ENCODE data around the gene TRPM1. TPM values are rescaled to one million over a fixed set of nuclear protein-coding genes. Genes with fewer than 3 reads are reported as not detected.

The TRPM1 gene
- polyA plus RNA-seq, 1 donor = not detected

DNA sequence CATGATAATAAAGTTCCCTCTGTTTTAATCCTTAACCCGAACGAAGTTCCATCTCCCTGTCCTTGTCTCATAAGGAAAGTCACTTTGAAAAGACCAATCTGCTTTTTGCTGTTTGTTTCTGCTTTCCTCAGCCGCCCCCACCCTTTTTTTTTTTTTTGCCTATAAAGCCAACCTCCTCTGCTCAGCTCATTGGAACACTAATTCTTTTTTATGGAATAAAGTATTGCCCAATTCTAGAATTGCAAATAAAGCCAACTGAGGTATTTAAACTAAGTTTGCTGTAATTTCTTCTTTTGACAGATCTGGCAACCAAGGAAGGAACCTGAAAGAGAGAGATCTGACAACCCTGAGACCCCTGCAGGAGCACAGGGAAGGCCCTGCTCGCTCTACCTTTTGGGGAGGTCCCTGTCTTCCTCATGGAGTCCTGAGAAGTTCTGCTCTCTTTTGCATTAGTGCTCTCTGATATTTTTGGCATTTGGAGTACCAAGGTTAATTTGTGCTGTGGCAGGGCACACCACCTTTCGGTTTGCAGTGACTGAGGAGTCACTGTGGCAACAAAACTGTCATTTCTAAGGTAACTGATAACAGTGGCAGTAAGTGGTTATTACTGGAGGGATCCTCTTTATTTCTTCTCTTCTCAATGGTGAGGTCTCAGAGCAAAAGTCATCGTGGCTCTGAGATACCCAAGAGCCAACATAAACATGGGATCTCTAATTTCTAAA lies 35.2 kb upstream of the TRPM1 start:
- no peak for DNase-seq
- no peaks in the 10 kb centered on the region for H3K27me3 ChIP-seq (ENCODE audit: control insufficient read depth, insufficient read depth, low read length)
- H3K4me1 ChIP-seq (ENCODE audit: control insufficient read depth, insufficient read depth, low read length) = no peaks in the 10 kb centered on the region
- H3K9me3 ChIP-seq (ENCODE audit: control insufficient read depth, low read depth, low read length) = no peaks in the 10 kb centered on the region
- WGBS (ENCODE audit: insufficient coverage, low lambda C conversion rate) = 62% methylated on average over 2 of the region's 6 CpGs
- H3K4me3 ChIP-seq (ENCODE audit: low read length) = no peak overlapping the region
- no peak overlapping the region for H3K27ac ChIP-seq (ENCODE audit: low read length)
- H3K36me3 ChIP-seq (ENCODE audit: control insufficient read depth, insufficient read depth, low read length) = no peaks in the 10 kb centered on the region

DNA sequence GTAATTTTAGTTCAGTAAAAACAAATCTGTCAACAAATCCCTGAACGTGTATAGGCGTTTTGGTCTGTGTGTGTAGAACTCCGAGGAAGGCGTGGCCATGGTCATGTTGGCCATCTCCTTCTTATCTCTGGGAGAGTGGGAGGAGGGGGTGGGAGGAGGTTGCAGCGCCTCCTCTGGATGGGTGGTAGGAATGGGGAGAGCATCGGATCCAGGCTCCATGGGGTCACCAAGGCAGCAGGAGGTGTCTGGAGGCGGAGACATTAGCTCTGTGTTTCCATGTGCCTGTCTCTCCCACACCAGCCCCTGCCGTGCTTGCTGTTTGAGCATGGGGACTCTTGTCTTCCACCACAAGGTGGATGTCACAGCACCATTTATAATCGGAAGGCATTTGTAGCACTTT lies 34.5 kb upstream of the TRPM1 start:
- no peaks in the 10 kb centered on the region for H3K36me3 ChIP-seq (ENCODE audit: control insufficient read depth, insufficient read depth, low read length)
- H3K4me3 ChIP-seq (ENCODE audit: low read length) = no peak overlapping the region
- no peak for DNase-seq
- H3K4me1 ChIP-seq (ENCODE audit: control insufficient read depth, insufficient read depth, low read length) = no peaks in the 10 kb centered on the region
- H3K9me3 ChIP-seq (ENCODE audit: control insufficient read depth, low read depth, low read length) = no peaks in the 10 kb centered on the region
- H3K27ac ChIP-seq (ENCODE audit: low read length) = no peak overlapping the region
- no peaks in the 10 kb centered on the region for H3K27me3 ChIP-seq (ENCODE audit: control insufficient read depth, insufficient read depth, low read length)
- no CpG with 5 or more reads among the region's 9 CpGs for WGBS (ENCODE audit: insufficient coverage, low lambda C conversion rate)

DNA sequence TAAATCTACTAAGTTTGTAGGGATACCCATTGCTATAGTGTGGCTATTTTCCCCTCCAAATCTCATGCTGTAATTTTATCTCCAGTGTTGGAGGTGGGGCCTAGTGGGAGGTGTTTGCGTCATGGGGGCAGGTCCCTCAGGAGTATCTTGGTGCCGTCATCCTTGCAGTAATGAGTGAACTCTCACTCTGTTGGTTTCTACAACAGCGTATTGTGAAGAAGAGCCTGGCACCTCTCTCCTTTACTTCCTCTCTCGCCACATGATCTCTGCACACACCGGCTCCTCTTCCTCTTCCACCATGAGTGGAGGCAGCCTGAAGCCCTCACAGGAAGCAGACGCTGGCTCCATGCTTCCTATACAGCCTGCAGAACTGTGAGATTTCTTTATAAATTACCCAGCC lies 34.0 kb upstream of the TRPM1 start:
- no peak overlapping the region for H3K4me3 ChIP-seq (ENCODE audit: low read length)
- H3K27me3 ChIP-seq (ENCODE audit: control insufficient read depth, insufficient read depth, low read length) = no peaks in the 10 kb centered on the region
- no peak overlapping the region for H3K27ac ChIP-seq (ENCODE audit: low read length)
- H3K9me3 ChIP-seq (ENCODE audit: control insufficient read depth, low read depth, low read length) = no peaks in the 10 kb centered on the region
- DNase-seq = no peak
- H3K4me1 ChIP-seq (ENCODE audit: control insufficient read depth, insufficient read depth, low read length) = no peaks in the 10 kb centered on the region
- no peaks in the 10 kb centered on the region for H3K36me3 ChIP-seq (ENCODE audit: control insufficient read depth, insufficient read depth, low read length)
- no CpG with 5 or more reads among the region's 6 CpGs for WGBS (ENCODE audit: insufficient coverage, low lambda C conversion rate)

DNA sequence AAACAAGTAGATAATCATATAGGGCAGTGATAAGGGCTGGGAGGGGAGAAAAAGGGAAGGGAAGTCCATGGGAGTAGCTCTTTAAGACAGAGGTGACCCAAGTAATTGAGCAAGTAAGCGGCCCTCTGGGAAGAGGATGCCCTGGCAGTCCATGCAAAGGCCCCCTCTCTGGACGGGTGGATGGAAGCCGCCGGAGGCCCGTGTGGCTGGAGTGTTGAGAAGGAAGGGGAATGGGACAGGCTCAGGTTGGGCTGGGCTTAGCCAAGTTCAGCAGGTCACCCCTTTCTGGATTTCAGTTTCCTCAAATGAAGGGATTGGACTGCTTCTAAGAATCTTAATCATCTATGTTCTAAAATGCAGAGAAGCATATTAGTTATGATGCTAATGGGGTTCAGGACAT lies 32.4 kb upstream of the TRPM1 start:
- no peaks in the 10 kb centered on the region for H3K27me3 ChIP-seq (ENCODE audit: control insufficient read depth, insufficient read depth, low read length)
- no CpG with 5 or more reads among the region's 5 CpGs for WGBS (ENCODE audit: insufficient coverage, low lambda C conversion rate)
- no peak overlapping the region for H3K27ac ChIP-seq (ENCODE audit: low read length)
- H3K4me3 ChIP-seq (ENCODE audit: low read length) = no peak overlapping the region
- H3K4me1 ChIP-seq (ENCODE audit: control insufficient read depth, insufficient read depth, low read length) = peaks cover 3% of the 10 kb centered on the region
- DNase-seq = no peak
- no peaks in the 10 kb centered on the region for H3K36me3 ChIP-seq (ENCODE audit: control insufficient read depth, insufficient read depth, low read length)
- H3K9me3 ChIP-seq (ENCODE audit: control insufficient read depth, low read depth, low read length) = no peaks in the 10 kb centered on the region

DNA sequence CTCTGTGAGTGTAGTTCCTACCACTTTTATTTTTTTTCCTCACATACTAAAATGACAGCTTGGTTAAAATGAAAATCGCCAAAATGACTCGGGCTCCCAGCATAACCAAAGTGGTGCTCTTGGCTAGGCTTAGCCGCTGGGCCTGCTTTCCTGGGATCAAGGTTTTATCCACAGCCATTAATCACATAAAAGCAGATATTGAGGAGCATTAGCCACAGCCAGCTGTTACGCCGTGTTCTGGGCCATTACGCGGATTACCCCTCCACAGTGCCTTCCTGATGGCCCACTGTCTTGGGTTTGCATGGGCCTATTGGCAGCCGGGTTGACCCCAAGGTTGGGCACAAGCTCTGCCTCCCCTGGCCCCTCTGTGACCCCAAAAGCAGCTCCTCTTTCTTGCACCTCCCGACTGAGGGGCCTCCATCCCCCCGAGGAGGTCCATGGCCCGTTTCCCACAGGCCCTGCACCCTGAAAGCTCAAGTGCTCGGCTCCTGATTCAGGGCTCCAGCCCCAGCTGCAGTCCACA lies 30.4 kb upstream of the TRPM1 start:
- Histone ChIP-seq H3K4me3 (ENCODE audit: low read length) (no peak overlapping the region), H3K36me3 (ENCODE audit: control insufficient read depth, insufficient read depth, low read length) (no peaks in the 10 kb centered on the region), H3K27me3 (ENCODE audit: control insufficient read depth, insufficient read depth, low read length) (no peaks in the 10 kb centered on the region), H3K27ac (ENCODE audit: low read length) (no peak overlapping the region), H3K4me1 (ENCODE audit: control insufficient read depth, insufficient read depth, low read length) (peaks cover 14% of the 10 kb centered on the region), H3K9me3 (ENCODE audit: control insufficient read depth, low read depth, low read length) (no peaks in the 10 kb centered on the region)
- no CpG with 5 or more reads among the region's 12 CpGs for WGBS (ENCODE audit: insufficient coverage, low lambda C conversion rate)
- no peak for DNase-seq

DNA sequence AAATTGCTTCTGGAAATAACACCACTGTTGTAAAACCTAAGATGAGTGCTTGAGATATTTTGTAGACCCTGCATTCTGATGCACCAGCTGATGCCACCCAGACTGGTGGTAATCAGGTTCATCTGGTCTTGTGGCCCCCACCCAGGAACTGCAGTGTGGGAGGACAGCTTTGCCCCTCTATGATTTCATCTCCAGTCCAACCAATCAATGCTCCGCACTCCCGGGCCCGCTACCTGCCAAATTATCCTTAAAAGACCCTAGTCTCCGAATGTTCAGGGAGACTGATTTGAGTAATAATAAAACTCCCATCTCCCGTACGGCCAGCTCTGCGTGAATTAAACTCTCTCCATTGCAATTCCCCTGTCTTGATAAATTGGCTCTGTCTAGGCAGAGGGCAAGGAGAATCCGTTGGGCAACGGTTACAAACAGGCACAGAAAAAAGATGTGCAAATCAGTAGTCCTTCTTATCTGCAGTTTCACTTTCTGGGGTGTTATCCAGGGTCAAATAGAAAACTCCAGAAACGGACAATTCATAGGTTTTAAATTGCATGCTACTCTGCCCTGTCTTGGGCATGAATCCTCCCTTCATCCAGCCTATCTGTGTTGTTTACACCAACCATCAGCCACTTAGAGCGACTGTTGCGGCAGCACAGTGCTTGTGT lies 29.2 kb upstream of the TRPM1 start:
- peaks cover 14% of the 10 kb centered on the region for H3K4me1 ChIP-seq (ENCODE audit: control insufficient read depth, insufficient read depth, low read length)
- H3K27me3 ChIP-seq (ENCODE audit: control insufficient read depth, insufficient read depth, low read length) = no peaks in the 10 kb centered on the region
- WGBS (ENCODE audit: insufficient coverage, low lambda C conversion rate) = no CpG with 5 or more reads among the region's 12 CpGs
- no peak for DNase-seq
- H3K27ac ChIP-seq (ENCODE audit: low read length) = no peak overlapping the region
- no peaks in the 10 kb centered on the region for H3K36me3 ChIP-seq (ENCODE audit: control insufficient read depth, insufficient read depth, low read length)
- H3K4me3 ChIP-seq (ENCODE audit: low read length) = no peak overlapping the region
- no peaks in the 10 kb centered on the region for H3K9me3 ChIP-seq (ENCODE audit: control insufficient read depth, low read depth, low read length)

DNA sequence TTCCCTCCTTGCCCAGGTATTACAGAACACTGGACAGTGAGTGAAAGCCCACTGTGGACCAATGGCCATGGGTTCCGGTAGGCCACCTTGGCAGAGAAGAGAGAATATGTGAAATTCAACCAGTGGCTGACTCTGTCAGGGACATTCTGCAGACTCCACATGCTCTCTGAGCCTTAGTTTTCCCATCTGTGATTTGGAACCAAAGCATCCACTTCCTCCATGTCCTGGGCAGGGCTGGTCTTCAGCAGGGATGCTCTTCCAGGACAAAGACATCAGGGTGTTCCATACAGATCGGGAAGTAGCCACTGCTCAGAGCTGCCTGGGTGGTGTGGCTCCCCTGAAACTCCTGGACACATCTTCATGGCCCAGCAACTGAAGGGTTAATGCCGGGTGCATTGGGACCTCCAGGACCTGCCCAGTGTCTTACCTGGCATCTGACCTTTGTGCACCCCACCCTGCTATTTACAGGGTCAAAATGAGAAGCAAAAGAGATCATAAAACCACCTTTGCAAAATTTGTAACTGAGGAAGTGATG lies 28.3 kb upstream of the TRPM1 start:
- no CpG with 5 or more reads among the region's 3 CpGs for WGBS (ENCODE audit: insufficient coverage, low lambda C conversion rate)
- Histone ChIP-seq H3K36me3 (ENCODE audit: control insufficient read depth, insufficient read depth, low read length) (no peaks in the 10 kb centered on the region), H3K9me3 (ENCODE audit: control insufficient read depth, low read depth, low read length) (no peaks in the 10 kb centered on the region), H3K27me3 (ENCODE audit: control insufficient read depth, insufficient read depth, low read length) (no peaks in the 10 kb centered on the region), H3K27ac (ENCODE audit: low read length) (no peak overlapping the region), H3K4me3 (ENCODE audit: low read length) (no peak overlapping the region), H3K4me1 (ENCODE audit: control insufficient read depth, insufficient read depth, low read length) (peaks cover 14% of the 10 kb centered on the region)
- DNase-seq = no peak

DNA sequence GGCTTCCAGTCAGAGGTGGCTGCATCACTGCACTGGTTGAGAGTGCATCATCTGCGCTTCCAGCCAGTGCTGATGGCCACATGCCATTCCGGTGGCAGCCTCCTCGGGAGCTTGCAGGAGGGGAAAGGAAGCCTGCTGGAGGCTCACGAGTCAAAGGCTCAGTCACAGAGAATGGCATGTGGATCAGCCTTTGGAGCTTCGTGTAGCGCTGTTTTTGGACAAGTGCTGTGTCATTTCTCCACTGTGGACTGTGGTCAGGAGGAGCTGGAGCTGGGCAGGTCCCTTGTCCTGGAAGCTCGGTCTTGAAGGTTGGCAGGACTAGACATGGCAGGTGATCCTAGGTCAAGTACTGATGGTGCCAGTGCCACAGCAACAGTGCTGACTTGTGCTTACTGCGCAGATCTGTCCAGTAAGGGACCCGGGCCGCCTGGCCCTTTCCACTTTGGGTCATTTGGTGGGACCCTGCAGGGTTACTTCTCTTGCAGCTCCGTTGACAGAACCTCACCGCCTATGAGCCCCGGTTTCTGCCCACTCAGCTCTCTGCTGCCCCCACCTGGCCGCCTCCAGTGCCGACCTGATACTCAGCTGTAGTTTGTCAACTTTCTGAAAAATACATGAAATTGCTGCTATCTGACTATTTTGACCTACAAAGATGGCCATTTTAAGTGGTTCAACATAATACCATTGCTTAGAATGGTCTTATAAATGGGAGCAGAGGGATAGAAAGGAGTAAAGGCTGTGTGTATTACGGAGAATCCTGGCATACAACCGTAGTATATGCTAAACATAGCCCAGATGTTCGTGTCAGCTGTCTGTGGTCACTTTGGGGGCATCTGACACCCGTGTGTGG lies 27.6 kb upstream of the TRPM1 start:
- H3K36me3 ChIP-seq (ENCODE audit: control insufficient read depth, insufficient read depth, low read length) = no peaks in the 10 kb centered on the region
- WGBS (ENCODE audit: insufficient coverage, low lambda C conversion rate) = no CpG with 5 or more reads among the region's 19 CpGs
- H3K27me3 ChIP-seq (ENCODE audit: control insufficient read depth, insufficient read depth, low read length) = no peaks in the 10 kb centered on the region
- H3K4me3 ChIP-seq (ENCODE audit: low read length) = no peak overlapping the region
- H3K4me1 ChIP-seq (ENCODE audit: control insufficient read depth, insufficient read depth, low read length) = peaks cover 14% of the 10 kb centered on the region
- DNase-seq = peak; percentile 32 to 45
- no peaks in the 10 kb centered on the region for H3K9me3 ChIP-seq (ENCODE audit: control insufficient read depth, low read depth, low read length)
- no peak overlapping the region for H3K27ac ChIP-seq (ENCODE audit: low read length)

DNA sequence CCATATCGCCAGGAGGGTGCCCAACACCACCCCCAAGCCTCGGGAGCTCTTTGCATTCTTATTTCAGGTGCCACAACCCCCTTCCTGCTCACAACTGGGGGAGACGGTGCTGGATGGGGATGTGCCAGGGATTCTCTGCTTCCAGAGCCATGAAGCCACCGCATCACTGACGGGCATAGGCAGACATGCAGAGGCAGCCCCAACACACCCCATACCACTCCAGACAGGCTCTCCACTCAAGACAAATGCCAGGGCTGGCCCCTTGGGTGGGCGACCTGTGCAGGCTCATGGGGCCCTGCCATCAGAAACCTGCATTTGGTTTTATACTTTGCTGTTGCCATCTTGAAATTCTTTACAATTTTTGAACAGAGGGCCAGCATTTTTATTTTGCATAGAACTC lies 27.0 kb upstream of the TRPM1 start:
- Histone ChIP-seq H3K9me3 (ENCODE audit: control insufficient read depth, low read depth, low read length) (no peaks in the 10 kb centered on the region), H3K36me3 (ENCODE audit: control insufficient read depth, insufficient read depth, low read length) (no peaks in the 10 kb centered on the region), H3K4me1 (ENCODE audit: control insufficient read depth, insufficient read depth, low read length) (peaks cover 14% of the 10 kb centered on the region), H3K4me3 (ENCODE audit: low read length) (no peak overlapping the region), H3K27ac (ENCODE audit: low read length) (no peak overlapping the region), H3K27me3 (ENCODE audit: control insufficient read depth, insufficient read depth, low read length) (no peaks in the 10 kb centered on the region)
- no CpG with 5 or more reads among the region's 6 CpGs for WGBS (ENCODE audit: insufficient coverage, low lambda C conversion rate)
- DNase-seq = no peak

DNA sequence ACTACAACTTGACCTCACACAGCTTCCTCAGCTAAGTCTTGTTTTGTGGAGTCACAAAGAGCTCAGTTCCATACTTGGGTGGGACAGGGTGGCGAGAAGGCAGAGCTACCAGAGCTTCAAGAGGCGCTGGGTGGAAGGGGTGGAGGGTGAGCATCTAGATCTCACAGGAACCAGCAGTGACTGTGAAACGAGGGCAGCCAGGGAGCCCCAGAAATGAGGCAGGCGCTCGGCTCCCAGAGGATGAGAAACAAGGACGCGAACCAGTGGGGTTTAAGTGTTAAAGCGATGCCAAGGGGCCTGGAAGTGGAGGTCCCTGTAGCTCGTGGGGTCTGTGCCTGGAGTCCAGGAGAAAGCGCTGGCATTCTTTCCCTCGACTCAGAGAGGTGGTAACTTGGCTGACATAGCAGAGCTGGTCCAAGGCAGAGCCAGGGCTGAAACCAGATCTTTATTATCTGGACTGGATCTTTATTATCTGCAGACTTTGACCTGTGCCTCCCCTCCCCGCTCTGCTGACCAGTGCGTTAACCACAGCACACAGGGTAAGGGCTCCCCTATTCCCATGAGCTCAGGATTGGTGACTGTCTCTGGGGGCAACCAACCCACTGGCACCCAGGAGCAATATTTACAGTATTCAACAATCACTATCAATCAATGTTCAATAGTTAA lies 26.2 kb upstream of the TRPM1 start:
- no peaks in the 10 kb centered on the region for H3K27me3 ChIP-seq (ENCODE audit: control insufficient read depth, insufficient read depth, low read length)
- H3K9me3 ChIP-seq (ENCODE audit: control insufficient read depth, low read depth, low read length) = no peaks in the 10 kb centered on the region
- no peaks in the 10 kb centered on the region for H3K36me3 ChIP-seq (ENCODE audit: control insufficient read depth, insufficient read depth, low read length)
- DNase-seq = no peak
- no peak overlapping the region for H3K27ac ChIP-seq (ENCODE audit: low read length)
- 80% methylated on average over 1 of the region's 13 CpGs for WGBS (ENCODE audit: insufficient coverage, low lambda C conversion rate)
- H3K4me1 ChIP-seq (ENCODE audit: control insufficient read depth, insufficient read depth, low read length) = peaks cover 14% of the 10 kb centered on the region
- no peak overlapping the region for H3K4me3 ChIP-seq (ENCODE audit: low read length)
